GM19372 (cell line): ENCODE data around the gene PON2.
"Not testable (repeated sequence)": the region's sequence is repeated elsewhere in the genome, so short reads cannot be mapped to it uniquely, and the experiment has no call there.

ENCODE experiments used
- ATAC-seq: cut with Tn5 transposase; IDR thresholded peaks from one replicate; pipeline ENCODE4 v1.9.1; 2021; ENCODE audit warnings: mild to moderate bottlenecking, low read depth, moderate library complexity; ENCODE audit not compliant: unreplicated experiment

Gene PON2

GRCh38 chr7:95411036-95411435 lies 23.8 kb downstream of the PON2 start:
- ATAC-seq, result no peak

- no peak for ATAC-seq
Measured at GRCh38 chr7:95407751-95408150, 27.1 kb downstream of the PON2 start.

DNA sequence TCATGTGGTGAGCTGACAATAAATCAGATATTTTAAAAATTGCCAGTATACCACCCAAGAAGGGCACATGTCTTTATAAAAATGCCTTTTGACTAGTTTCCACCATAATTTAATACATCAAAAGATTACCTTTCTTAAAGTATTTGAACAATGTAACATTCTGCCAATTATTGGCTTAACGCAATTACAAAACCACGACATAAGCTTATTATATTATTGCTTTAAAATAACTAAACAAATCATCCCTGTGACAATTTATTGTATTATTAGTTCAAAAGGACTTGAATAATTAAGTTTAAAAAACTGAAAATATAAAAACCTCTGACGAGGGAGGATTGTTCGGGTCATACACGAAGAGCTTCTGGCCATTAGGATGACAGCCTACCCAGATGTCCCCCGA lies 29.0 kb downstream of the PON2 start:
- ATAC-seq, result no peak

DNA sequence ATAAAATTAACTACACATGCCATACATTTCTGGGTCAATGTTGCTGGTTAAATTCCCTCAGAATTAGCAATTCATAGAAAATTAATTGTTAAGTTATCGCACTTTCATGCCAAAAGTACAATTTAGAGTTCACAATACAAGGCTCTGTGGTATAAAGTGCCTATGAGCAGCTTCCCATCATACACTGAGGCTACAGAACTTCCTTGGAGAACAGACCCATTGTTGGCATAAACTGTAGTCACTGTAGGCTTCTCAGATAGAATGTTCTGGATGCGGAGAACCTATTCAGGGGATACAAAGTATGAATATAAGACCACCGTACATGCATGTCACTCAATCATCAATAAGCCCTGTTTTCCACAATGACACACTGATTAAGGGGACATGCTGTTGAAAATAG lies 29.6 kb downstream of the PON2 start:
- ATAC-seq, result no peak

DNA sequence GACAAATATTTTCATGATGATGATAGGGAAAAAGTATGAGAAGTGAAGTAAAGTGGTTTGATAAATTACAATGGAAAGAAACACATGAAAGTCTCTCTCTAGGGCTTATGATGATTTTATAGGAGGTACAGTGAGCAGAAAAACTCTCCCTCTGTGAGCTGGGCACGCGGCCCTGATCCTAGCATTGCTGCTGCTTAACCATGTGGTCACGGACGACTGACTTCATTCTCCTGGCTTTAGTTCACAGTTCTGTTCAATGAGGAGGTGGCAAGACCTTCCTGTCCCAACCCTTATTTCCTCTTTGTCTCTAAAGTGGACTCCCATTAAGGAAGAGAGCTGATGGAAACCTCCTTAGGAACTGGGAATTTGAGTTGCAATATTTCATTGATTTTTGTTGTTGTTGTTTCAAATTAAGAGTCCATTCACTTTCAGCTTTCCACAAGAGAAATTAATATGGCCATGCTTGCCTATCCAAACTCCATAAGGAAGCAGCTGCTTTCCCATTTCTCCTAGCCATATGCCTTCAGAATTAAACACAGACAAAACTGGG lies 30.4 kb downstream of the PON2 start:
- no peak for ATAC-seq

DNA sequence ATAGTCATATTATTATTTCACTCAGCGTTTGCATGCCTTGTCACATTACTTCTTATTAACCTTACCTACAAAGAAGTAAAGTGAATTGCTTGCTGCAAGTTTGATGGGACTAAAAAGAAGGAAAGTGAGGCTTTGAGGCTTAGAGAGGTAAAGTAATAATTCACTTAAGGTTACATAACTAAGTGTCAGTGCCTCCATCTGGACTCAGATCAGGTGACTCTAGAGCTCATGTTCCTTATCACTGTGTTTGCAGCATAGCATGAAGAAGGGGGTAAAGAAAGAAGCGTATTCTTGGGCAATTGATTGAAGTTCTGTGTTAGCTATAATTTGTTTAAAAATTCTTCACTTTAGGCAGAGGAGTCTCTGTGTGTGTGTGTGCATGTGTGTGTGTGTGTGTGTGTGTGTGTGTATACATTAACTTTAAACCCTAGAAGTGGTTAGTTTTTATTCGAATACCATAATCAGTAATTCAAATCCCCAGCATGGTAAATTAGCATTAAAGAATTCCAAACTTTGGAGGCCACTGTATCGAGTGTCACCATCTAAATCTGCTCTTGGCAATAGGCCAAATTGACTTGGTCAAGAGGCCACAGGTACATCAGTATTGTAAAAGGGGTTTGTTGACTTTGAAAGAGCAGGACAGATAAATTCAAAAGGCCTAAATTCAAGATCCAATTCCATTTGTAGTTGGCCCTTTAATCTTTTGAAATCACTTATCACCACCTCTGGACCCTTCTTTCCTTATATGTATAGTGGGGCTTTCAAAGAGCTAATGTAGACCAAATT lies 36.5 kb downstream of the PON2 start:
- ATAC-seq, result no peak

DNA sequence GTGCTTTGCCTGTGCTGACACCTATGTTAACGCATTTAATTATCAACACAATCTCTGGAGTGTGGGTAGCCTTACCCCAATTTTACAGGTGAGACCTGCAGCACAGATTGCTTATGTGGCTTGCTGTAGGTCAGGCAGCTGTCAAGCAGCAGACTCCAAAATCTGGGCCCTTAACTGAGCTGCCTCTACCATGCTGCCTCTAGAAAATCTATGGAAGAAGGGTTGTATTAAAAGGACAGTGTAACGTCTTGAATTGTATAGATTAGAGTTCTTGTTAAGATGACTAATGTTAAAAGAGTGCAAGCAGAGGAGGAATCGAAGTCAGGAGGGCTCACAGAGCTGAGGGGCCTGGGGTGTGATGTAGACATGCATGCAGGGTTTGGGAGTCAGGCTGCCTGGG lies 37.4 kb downstream of the PON2 start:
- no peak for ATAC-seq

DNA sequence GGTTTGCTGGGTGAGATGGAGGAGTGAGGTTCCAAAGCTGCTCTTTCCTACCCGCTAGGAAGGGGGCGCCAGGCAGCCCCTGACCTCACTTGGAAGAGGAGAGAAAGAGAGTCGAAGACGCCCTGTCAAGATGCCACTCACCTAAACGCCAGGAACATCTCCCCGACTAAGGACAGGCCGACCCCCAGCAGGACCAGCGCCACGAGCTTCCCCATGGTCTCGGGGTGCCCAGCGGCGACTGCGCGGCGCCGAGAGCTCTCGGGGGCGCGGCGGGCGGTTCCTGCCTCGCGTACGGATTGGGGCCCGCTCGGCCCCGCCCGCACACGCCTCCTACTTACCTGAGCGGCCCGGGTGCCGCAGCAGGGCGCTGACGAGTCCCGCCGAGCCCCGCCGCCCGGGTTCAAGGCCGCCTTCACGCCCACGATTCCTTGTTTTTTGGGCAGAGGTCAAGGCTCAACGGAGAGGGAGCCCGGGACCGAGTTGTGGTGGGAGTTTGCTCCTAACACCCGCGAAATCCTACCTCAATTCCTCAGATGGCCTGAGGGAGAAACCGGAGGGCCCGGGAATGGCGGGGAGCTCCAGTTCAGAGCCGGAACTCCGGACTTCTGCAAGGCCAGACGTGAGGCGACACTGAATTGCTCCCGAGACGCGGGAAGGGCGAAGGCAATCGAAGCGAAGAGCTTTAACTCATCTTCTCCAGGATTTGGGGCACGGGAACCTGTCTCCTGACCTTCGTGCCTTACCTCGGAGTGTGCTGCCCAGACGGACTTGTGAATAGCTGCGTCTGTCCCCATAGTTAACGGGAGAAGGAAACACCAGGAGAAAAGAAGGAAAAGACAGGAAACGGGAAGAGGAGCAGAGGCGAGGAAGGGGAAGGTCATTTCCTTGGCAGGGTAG lies 38.4 kb downstream of the PON2 start, which contains the start of gene PON3:
Gene PON3 (minus strand): TSS at position 240 of the 897 bp plus-strand sequence. CDS start 25 bp downstream, at position 215.
- ATAC-seq, result no peak

- no peak for ATAC-seq
Measured at GRCh38 chr7:95395755-95396135, 39.1 kb downstream of the PON2 start.

DNA sequence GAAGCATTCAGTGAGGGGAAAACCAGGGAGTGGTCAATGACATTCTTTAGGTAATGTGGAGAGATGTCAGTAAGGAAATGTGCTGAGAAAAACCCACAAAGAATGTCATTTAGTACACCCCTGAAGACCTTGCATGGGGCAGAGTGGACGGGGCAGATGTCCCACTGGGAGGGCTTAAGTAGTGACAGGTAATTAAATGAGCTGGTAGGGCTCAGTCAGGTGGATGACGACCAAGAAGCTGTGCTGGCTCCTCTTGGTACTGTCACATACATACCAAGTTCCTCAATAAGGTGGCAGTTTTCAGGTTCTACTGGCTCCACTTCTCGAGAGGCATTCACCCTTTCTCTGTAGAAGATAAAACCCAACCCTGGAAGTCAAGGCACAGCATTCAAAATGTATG lies 40.5 kb downstream of the PON2 start:
- no peak for ATAC-seq

DNA sequence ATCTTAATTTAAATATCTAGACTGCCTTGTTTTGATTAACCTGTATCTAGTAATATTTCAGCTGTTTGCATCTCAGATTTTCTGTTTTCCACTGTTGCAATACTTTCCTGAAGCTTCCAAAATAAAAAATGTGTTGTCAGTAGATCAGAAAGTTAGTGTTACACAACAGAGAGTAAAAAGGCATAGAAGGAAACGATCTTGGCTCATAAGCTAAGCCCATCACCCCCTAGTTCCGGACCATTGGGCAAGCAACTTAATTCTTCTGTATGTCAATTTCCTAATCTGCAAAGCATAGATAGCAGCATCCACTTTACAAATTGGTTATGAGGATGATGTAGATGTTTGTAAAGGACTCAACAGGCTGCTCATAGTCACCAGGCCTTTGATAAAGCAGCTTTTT lies 43.1 kb downstream of the PON2 start:
- no peak for ATAC-seq

- ATAC-seq, result no peak
Measured at GRCh38 chr7:95389516-95389915, 45.3 kb downstream of the PON2 start.

DNA sequence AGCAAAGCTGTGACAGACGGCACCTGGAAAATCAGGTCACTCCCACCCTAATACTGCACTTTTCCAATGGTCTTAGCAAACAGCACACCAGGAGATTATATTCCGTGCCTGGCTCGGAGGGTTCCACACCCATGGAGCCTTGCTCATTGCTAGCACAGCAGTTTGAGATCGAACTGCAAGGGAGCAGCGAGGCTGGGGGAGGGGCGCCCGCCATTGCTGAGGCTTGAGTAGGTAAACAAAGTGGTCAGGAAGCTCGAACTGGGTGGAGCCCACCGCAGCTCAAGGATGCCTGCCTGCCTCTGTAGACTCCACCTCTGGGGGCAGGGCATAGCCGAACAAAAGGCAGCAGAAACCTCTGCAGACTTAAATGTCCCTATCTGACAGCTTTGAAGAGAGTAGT lies 55.4 kb downstream of the PON2 start:
- not testable (repeated sequence) for ATAC-seq

DNA sequence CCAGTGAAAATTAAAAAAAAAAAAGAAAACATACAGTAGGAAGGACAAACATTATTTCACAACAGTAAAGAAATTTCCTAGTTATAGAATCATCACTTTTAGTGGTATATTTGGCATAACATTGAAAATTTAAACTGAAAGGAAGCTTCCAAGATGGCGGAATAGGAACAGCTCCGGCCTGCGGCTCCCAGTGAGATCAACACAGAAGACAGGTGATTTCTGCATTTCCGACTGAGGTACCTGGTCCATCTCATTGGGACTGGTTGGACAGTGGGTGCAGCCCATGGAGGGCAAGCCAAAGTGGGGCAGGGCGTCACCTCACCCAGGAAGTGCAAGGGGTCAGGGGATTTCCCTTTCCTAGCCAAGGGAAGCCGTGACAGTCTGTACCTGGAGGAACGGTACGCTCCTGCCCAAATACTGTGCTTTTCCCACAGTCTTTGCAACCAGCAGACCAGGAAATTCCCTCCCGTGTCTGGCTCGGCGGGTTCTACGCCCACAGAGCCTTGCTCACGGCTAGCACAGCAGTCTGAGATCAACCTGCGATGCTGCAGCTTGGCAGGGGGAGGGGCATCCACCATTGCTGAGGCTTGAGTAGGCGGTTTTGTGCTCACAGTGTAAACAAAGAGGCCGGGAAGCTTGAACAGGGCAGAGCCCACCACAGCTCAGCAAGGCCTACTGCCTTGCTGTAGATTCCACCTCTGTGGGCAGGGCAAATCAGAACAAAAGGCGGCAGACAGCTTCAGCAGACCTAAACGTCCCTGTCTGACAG lies 58.0 kb downstream of the PON2 start:
- no peak for ATAC-seq

DNA sequence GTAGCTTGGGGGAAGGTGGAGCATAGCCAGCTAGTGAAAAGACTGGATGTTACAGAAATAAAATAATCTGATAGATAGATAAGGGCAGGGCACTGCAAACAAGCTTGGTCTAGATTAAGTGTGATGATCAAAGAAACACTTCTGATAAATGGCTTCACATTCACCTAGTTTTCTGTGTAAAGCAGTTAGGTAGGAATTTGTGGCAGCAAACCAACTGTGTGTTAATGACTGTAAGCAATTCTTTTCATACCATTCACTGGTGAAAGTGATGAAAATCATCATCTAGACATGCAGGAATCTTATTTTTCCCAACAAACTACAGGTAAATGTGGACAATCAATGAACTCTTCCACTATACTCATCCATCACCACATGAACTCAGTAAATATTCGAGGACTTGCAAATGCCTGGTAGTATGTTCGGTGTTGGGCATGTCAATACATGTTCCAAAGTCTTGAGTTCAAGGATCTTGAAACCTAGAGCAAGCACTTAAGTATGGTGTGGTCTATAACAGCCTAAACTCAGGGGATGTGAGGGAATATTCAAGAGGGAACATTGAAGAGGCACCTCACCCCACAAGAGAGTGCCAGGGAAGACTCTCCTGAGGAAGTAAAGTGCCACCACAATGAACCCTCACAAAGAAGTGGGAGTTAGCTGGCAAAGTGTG lies 59.1 kb downstream of the PON2 start:
- no peak for ATAC-seq

DNA sequence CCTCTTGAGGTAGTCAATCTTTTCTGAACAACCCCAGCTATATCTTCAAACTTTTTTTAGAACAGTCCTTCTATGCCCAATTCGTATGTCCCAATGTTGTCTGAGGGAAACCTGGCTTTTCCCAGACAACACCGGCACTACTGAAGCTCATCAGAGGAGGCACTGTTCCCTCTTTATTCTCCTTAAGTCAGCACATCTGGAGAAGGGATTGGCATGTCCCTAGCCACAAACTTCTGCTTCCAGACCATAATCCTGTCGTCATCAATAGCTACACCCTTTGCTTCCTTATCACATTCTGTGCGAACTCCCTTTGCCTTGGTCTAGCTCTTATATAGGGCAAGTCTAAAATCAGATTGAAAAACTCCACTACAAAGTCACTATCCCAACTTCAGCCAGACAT lies 61.5 kb downstream of the PON2 start:
- no peak for ATAC-seq

- no peak for ATAC-seq
Measured at GRCh38 chr7:95368235-95368634, 66.6 kb downstream of the PON2 start.

- ATAC-seq, result no peak
Measured at GRCh38 chr7:95367606-95368005, 67.2 kb downstream of the PON2 start.

GRCh38 chr7:95365151-95365550 lies 69.7 kb downstream of the PON2 start:
- no peak for ATAC-seq

GRCh38 chr7:95357623-95358022 lies 77.2 kb downstream of the PON2 start:
- no peak for ATAC-seq
